Ishikawa (cell line): ENCODE measurements around the gene EVI5.

Source experiments
- CEBPB ChIP-seq: IDR thresholded peaks from 2 replicates; pipeline ENCODE4 v1.6.1; 2012
- CREB1 ChIP-seq: IDR thresholded peaks from 2 replicates; pipeline ENCODE4 v1.6.1; 2012; ENCODE audit warnings: low read depth
- EGR1 ChIP-seq: IDR thresholded peaks from 2 replicates; pipeline ENCODE4 v1.6.1; 2012
- EP300 ChIP-seq: IDR thresholded peaks from 2 replicates; pipeline ENCODE4 v1.6.1; 2012; ENCODE audit warnings: borderline replicate concordance
- FOXM1 ChIP-seq: IDR thresholded peaks from 2 replicates; pipeline ENCODE4 v1.6.1; 2012; ENCODE audit warnings: low read depth, borderline replicate concordance
- MAX ChIP-seq: IDR thresholded peaks from 2 replicates; pipeline ENCODE4 v1.6.1; 2012
- NFIC ChIP-seq: IDR thresholded peaks from 2 replicates; pipeline ENCODE4 v1.6.1; 2012
- RAD21 ChIP-seq: IDR thresholded peaks from 2 replicates; pipeline ENCODE4 v1.6.1; 2012; ENCODE audit warnings: low read depth
- REST ChIP-seq: IDR thresholded peaks from 2 replicates; pipeline ENCODE4 v1.6.1; 2012; ENCODE audit warnings: low read depth, mild to moderate bottlenecking
- TAF1 ChIP-seq: IDR thresholded peaks from 2 replicates; pipeline ENCODE4 v1.6.1; 2012; ENCODE audit warnings: low read depth, mild to moderate bottlenecking
- TCF12 ChIP-seq: IDR thresholded peaks from 2 replicates; pipeline ENCODE4 v1.6.1; 2012; ENCODE audit warnings: low read depth
- TEAD4 ChIP-seq: IDR thresholded peaks from 2 replicates; pipeline ENCODE4 v1.6.1; 2012
- YY1 ChIP-seq: IDR thresholded peaks from 2 replicates; pipeline ENCODE4 v1.6.1; 2012; ENCODE audit warnings: low read depth
- ZBTB7A ChIP-seq: IDR thresholded peaks from 2 replicates; pipeline ENCODE4 v1.6.1; 2012; ENCODE audit warnings: low read depth
- TF ChIP-seq, protein P1 (sequence below): IDR thresholded peaks from 2 replicates; pipeline ENCODE4 v1.6.1; 2012

EVI5 gene

GRCh38 chr1:92831762-92832536 is 47.0 kb upstream of the EVI5 start, which contains the start of gene RPL5:
Gene RPL5, plus strand, starts transcription at chr1:92832040. Its CDS starts 75 bp downstream, at chr1:92832115.
- peak; percentile 77 for TF ChIP-seq CREB1
- peak; percentile 77 for TF ChIP-seq TCF12
- TF ChIP-seq ZBTB7A = peak; percentile 48; the same call in 1 of the 2 replicates
- no peak for TF ChIP-seq EGR1
- no peak for TF ChIP-seq CEBPB
- no peak for TF ChIP-seq REST
- peak; percentile 91 for TF ChIP-seq YY1
- TF ChIP-seq, protein P1, sequence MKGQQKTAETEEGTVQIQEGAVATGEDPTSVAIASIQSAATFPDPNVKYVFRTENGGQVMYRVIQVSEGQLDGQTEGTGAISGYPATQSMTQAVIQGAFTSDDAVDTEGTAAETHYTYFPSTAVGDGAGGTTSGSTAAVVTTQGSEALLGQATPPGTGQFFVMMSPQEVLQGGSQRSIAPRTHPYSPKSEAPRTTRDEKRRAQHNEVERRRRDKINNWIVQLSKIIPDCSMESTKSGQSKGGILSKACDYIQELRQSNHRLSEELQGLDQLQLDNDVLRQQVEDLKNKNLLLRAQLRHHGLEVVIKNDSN = peak; percentile 54
- peak; percentile 59 for TF ChIP-seq TEAD4
- TF ChIP-seq TAF1 = peak; percentile 100
- peak; percentile 39; the same call in 1 of the 2 replicates for TF ChIP-seq FOXM1
- peak; percentile 44; the same call in 1 of the 2 replicates for TF ChIP-seq EP300
- TF ChIP-seq NFIC = peak; percentile 8; the same call in 1 of the 2 replicates
- peak; percentile 29; the same call in 1 of the 2 replicates for TF ChIP-seq RAD21
- peak; percentile 99 for TF ChIP-seq MAX

DNA sequence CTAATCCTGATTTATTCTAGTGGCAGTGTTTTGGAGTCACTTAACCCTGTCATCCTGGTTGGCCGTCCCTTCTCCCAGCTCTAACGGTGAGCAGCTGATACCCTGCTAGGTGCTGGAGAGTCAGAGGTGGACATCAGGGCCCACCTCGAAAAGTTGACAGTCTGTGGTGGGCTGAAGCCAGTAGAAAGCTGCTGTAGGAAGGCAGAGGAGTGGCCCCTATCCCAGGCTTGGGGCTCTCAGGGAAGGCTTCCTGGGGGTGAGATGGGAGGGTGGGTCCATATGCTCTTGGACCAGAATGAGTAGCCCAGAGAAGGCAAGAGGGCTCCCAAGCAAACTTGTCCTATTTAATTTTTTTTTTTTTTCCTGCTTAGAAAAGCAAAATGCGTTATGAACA is 46.5 kb upstream of the EVI5 start:
- TF ChIP-seq MAX (no peak), REST (no peak), YY1 (no peak), RAD21 (no peak), TEAD4 (no peak), TCF12 (no peak)
- TF ChIP-seq, protein P1 = no peak

- TF ChIP-seq EGR1 (no peak), MAX (no peak), CEBPB (no peak), TCF12 (no peak), CREB1 (no peak), RAD21 (no peak), FOXM1 (no peak), YY1 (no peak), TAF1 (no peak), TEAD4 (no peak), ZBTB7A (no peak), NFIC (no peak)
- TF ChIP-seq, protein P1 = no peak
Observed at GRCh38 chr1:92826792-92827191, 41.9 kb upstream of the EVI5 start.

GRCh38 chr1:92822879-92823278 is 38.0 kb upstream of the EVI5 start:
- TF ChIP-seq YY1 = no peak
- TF ChIP-seq ZBTB7A = no peak
- no peak for TF ChIP-seq TAF1
- no peak for TF ChIP-seq NFIC
- no peak for TF ChIP-seq RAD21
- no peak for TF ChIP-seq FOXM1
- TF ChIP-seq EGR1 = no peak
- TF ChIP-seq MAX = no peak
- no peak for TF ChIP-seq CREB1
- TF ChIP-seq REST = no peak
- no peak for TF ChIP-seq TCF12
- TF ChIP-seq CEBPB = no peak
- TF ChIP-seq, protein P1 = no peak
- no peak for TF ChIP-seq EP300
